ENCODE measurements around the gene MRPL47. TPM values are rescaled to one million over a fixed set of nuclear protein-coding genes. Genes with fewer than 3 reads are reported as not detected.

The MRPL47 gene
- total RNA-seq, 1 experiment from 2014 or later = 75.5 TPM

DNA sequence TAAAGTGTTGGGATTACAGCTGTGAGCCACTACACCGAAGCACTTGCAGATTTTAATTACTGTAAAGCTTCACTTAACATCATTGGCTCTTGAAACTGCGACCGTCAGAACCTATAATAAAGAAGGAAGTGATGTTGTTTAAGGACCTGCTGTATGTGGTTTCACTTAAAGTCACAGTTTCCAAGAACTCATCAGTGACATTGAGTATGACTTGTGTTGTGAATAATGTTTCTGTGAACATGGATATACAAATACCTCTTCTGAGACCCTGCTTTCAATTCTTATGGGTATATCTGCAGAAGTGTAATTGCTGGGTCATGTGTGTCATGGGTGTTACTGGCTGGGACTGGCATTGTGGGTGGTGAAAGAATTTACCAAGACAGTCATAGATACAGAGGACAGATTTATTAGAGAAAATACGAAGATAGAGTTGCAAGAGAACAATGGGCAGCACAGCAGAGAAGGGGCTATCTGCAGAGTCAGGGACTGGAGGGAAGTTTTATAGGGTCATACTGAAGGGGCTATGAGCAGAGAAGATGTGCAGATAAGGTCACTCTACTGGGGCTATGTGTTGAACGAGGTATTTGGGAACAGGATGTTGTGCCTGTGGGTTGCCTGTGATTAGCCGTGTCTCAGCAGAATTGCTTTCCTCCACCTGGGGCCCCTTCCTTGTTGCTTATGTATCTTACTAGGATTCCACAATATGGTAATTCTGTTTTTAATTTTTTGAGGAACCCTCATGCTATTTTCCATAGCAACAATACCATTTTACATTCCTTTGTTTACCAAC, 4.7 kb upstream of the MRPL47 start:
- Mint-ChIP-seq H3K36me3 (ENCODE audit: insufficient read depth in 1 of 3, low read depth in 3 of 3) (peaks cover 2 to 13% (median 9%) of the 10 kb centered on the region in 3 experiments), H3K4me3 (no peak overlapping the region), H3K27ac (peak overlapping the region; percentile 13 to 19 (median 15); a peak in 3 of 7 replicates), H3K27me3 (ENCODE audit: low read depth) (no peaks in the 10 kb centered on the region), H3K4me1 (peaks cover 4 to 5% of the 10 kb centered on the region in 2 experiments; a peak in 3 of 4 replicates), H3K9me3 (no peaks in the 10 kb centered on the region; a peak in 1 of 5 replicates)
- H3K27me3 ChIP-seq (ENCODE audit: insufficient read depth, low read length) = no peaks in the 10 kb centered on the region
- no peak overlapping the region for H2AFZ ChIP-seq (ENCODE audit: low read length)
- no CpG with 5 or more reads among the region's 6 CpGs for WGBS (ENCODE audit: extremely low coverage, insufficient read length, low lambda C conversion rate)
- H4K5ac ChIP-seq (ENCODE audit: insufficient read length, low read depth, low read length) = no peak overlapping the region
- no peak overlapping the region for H2BK20ac ChIP-seq (ENCODE audit: low read depth, low read length, poor library complexity, severe bottlenecking)
- no peaks in the 10 kb centered on the region for H3K9me3 ChIP-seq (ENCODE audit: control insufficient read depth, low read depth, low read length)
- no peak overlapping the region for H2BK15ac ChIP-seq (ENCODE audit: low read depth, low read length)
- H3K4me2 ChIP-seq (ENCODE audit: insufficient read depth, insufficient read length, low read length) = no peak overlapping the region
- no peaks in the 10 kb centered on the region for H4K20me1 ChIP-seq (ENCODE audit: control insufficient read depth, insufficient read depth, insufficient read length)
- H2BK12ac ChIP-seq (ENCODE audit: insufficient read length, low read depth, low read length) = no peak overlapping the region
- DNase-seq = no peak
- no peak overlapping the region for H3K4ac ChIP-seq (ENCODE audit: low read depth, low read length)
- no peak overlapping the region for H3T11ph ChIP-seq (ENCODE audit: low read length)
- peaks cover 6% of the 10 kb centered on the region for H3K23me2 ChIP-seq (ENCODE audit: insufficient read length, low read depth, low read length, poor library complexity, severe bottlenecking)
- H3K56ac ChIP-seq (ENCODE audit: insufficient read length, low read depth, low read length) = no peak overlapping the region
- no peak overlapping the region for H2BK120ac ChIP-seq (ENCODE audit: low read depth, low read length, poor library complexity, severe bottlenecking)
- H2AK5ac ChIP-seq (ENCODE audit: insufficient read length, low read length) = no peak overlapping the region
- H3K14ac ChIP-seq (ENCODE audit: insufficient read depth, low read length) = no peak overlapping the region
- H3K4me1 ChIP-seq (ENCODE audit: insufficient read depth, low read length) = no peaks in the 10 kb centered on the region
- no peak overlapping the region for H3K9ac ChIP-seq (ENCODE audit: extremely low read depth, insufficient read length, low read length)
- no peak overlapping the region for H3K23ac ChIP-seq (ENCODE audit: insufficient read length, low read depth, low read length)
- no peak overlapping the region for H4K8ac ChIP-seq (replicated peaks; ENCODE audit: insufficient read length, low read depth, low read length)
- H3K27ac ChIP-seq (ENCODE audit: insufficient read length, low read depth, low read length) = no peak overlapping the region
- no peak overlapping the region for H4K91ac ChIP-seq (ENCODE audit: insufficient read length, low read depth, low read length)
- H2BK5ac ChIP-seq (ENCODE audit: insufficient read length, low read length) = no peak overlapping the region
- TF ChIP-seq, protein P1, sequence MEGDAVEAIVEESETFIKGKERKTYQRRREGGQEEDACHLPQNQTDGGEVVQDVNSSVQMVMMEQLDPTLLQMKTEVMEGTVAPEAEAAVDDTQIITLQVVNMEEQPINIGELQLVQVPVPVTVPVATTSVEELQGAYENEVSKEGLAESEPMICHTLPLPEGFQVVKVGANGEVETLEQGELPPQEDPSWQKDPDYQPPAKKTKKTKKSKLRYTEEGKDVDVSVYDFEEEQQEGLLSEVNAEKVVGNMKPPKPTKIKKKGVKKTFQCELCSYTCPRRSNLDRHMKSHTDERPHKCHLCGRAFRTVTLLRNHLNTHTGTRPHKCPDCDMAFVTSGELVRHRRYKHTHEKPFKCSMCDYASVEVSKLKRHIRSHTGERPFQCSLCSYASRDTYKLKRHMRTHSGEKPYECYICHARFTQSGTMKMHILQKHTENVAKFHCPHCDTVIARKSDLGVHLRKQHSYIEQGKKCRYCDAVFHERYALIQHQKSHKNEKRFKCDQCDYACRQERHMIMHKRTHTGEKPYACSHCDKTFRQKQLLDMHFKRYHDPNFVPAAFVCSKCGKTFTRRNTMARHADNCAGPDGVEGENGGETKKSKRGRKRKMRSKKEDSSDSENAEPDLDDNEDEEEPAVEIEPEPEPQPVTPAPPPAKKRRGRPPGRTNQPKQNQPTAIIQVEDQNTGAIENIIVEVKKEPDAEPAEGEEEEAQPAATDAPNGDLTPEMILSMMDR (conservative IDR thresholded peaks at IDR 0.05) = no peak
- H3K18ac ChIP-seq (ENCODE audit: insufficient read length, low read depth, low read length) = no peak overlapping the region
- peaks cover 3% of the 10 kb centered on the region for H3K79me1 ChIP-seq (ENCODE audit: insufficient read depth, low read depth, low read length, poor library complexity, severe bottlenecking)
- peaks cover under 1% of the 10 kb centered on the region; the same call in 1 of the 2 replicates for H3K79me2 ChIP-seq (ENCODE audit: insufficient read depth, low read length)
